Measurements from ENCODE around the gene METTL1.
"Not testable (repeated sequence)": the region's sequence is repeated elsewhere in the genome, so short reads cannot be mapped to it uniquely, and the experiment has no call there.

Gene METTL1

GRCh38 chr12:57771873-57772428, at the start of gene METTL1:
Gene METTL1 (minus strand): TSS chr12:57772105. CDS start chr12:57772083, 22 bp downstream.
- peak; percentile 97 for DNase-seq (ENCODE audit: low spot score)

- not testable (repeated sequence) for DNase-seq (ENCODE audit: low spot score)
Observed at GRCh38 chr12:57821015-57821414, 49.1 kb upstream of the METTL1 start.

- DNase-seq (ENCODE audit: low spot score), result not testable (repeated sequence)
Observed at GRCh38 chr12:57820119-57820518, 48.2 kb upstream of the METTL1 start.

GRCh38 chr12:57817990-57818331, 46.1 kb upstream of the METTL1 start:
- not testable (repeated sequence) for DNase-seq (ENCODE audit: low spot score)

GRCh38 chr12:57817261-57817989, 45.5 kb upstream of the METTL1 start:
- DNase-seq (ENCODE audit: low spot score), result no peak

GRCh38 chr12:57816855-57817151, 44.9 kb upstream of the METTL1 start:
- DNase-seq (ENCODE audit: low spot score), result no peak

GRCh38 chr12:57816001-57816854, 44.3 kb upstream of the METTL1 start:
- DNase-seq (ENCODE audit: low spot score), result no peak

- no peak for DNase-seq (ENCODE audit: low spot score)
Observed at GRCh38 chr12:57815177-57816000, 43.5 kb upstream of the METTL1 start.

GRCh38 chr12:57813971-57814772, 42.3 kb upstream of the METTL1 start:
- DNase-seq (ENCODE audit: low spot score), result no peak

GRCh38 chr12:57813111-57813970, 41.4 kb upstream of the METTL1 start:
- DNase-seq (ENCODE audit: low spot score), result no peak

- DNase-seq (ENCODE audit: low spot score), result no peak
Observed at GRCh38 chr12:57811028-57811755, 39.3 kb upstream of the METTL1 start.

GRCh38 chr12:57810450-57810849, 38.5 kb upstream of the METTL1 start:
- no peak for DNase-seq (ENCODE audit: low spot score)

- DNase-seq (ENCODE audit: low spot score), result no peak
Observed at GRCh38 chr12:57809425-57809824, 37.5 kb upstream of the METTL1 start.

GRCh38 chr12:57808351-57808750, 36.4 kb upstream of the METTL1 start:
- DNase-seq (ENCODE audit: low spot score), result no peak

- DNase-seq (ENCODE audit: low spot score), result no peak
Observed at GRCh38 chr12:57807285-57807684, 35.4 kb upstream of the METTL1 start.

GRCh38 chr12:57806677-57807076, 34.8 kb upstream of the METTL1 start:
- no peak for DNase-seq (ENCODE audit: low spot score)

- peak; percentile 9 for DNase-seq (ENCODE audit: low spot score)
Observed at GRCh38 chr12:57803319-57803893, 31.5 kb upstream of the METTL1 start.

GRCh38 chr12:57802607-57803006, 30.7 kb upstream of the METTL1 start:
- DNase-seq (ENCODE audit: low spot score), result no peak

GRCh38 chr12:57800965-57801364, 29.1 kb upstream of the METTL1 start:
- no peak for DNase-seq (ENCODE audit: low spot score)

All from activated CD4-positive, alpha-beta T cell treated with anti-CD3 and anti-CD28 coated beads, Interleukin-2, Interleukin-4, amounts not matched to agents 100 ng/mL and 50 ng/mL, durations not matched to agents 16 hours and 8 hours (primary cell).